Sciatic nerve (tissue), 2 donors: ENCODE results near the gene MAPK8IP3. TPM values are rescaled to one million over a fixed set of nuclear protein-coding genes. Genes with fewer than 3 reads are reported as not detected.

ENCODE experiments used
- ATAC-seq: fragments of 200-7000 bp; cut with Tn5 transposase; one replicate; pipeline ENCODE4 v1.9.1; 2020; ENCODE audit warnings: mild to moderate bottlenecking, moderate library complexity
- DNase-seq: peaks from one replicate; pipeline ENCODE4 v3.0.0-alpha.2; 2020; ENCODE audit warnings: low spot score
- intact Hi-C: fragments of 100-400 bp; cut with DNase I; formaldehyde crosslinking; loops from one replicate; pipeline ENCODE4 v1.14.2; 2022
- total RNA-seq: library from RNA; stranded (reverse); fragmentation: NEBNext Ultra II Directional; extraction: Animal tissue kit (Norgen Biotek cat#: 25700); gene quantifications from one replicate; pipeline ENCODE4 v1.2.1, GENCODE V29; 2021
- donor health status: DM: no; HTN: no; CAD: no.
- donor health status: DM: no; HTN: no; CAD: no.

Gene MAPK8IP3
- total RNA-seq, 1 donor from 2014 or later = 93.3 TPM

DNA sequence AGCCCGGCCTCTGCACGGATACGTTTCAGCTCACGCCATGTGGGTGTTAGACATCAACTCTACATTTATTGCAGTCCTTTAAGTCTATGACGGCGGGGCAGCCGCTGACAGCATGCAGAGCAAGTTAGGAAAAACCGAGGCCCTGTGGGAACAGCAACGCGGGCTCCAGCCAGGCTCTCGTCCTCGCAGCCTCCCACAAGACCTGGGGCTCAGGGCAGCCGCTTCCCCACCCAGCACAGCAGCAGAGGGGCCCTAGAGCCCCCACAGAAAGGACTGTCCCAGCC is 70.6 kb downstream of the MAPK8IP3 start:
- ATAC-seq = no peak
- no peak for DNase-seq
- intact Hi-C loops = no loop called here

GRCh38 chr16:1776991-1777374 is 71.0 kb downstream of the MAPK8IP3 start:
- DNase-seq = no peak
- intact Hi-C loops = no loop called here
- no peak for ATAC-seq

GRCh38 chr16:1777375-1778199 is 71.6 kb downstream of the MAPK8IP3 start:
- ATAC-seq = no peak
- DNase-seq = no peak
- intact Hi-C loops = no loop called here

GRCh38 chr16:1778200-1779179 is 72.5 kb downstream of the MAPK8IP3 start:
- intact Hi-C loops = no loop called here
- ATAC-seq = no peak
- DNase-seq = no peak

DNA sequence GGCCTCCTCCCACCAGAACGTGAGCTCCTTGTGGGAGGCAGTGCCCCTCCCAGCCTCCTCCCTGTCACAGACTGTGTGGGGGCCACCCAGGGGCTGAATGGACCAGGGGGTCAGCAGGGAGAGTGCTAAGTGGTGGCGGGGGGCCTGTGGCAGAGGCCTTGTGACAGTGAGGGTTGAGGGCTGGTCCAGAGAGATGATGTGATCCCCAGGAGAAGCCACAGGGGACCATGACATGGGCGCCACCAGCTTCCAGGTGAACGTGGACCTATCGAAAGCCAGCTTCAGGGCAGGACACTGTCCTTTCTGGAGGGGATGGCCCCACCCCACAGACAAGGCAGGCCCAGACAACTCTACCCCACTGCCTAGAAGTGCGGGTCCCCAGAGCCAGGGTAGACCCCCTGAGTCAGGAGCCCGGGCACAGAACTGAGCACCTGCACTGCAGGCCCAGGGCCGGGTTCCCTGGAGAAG is 73.3 kb downstream of the MAPK8IP3 start:
- intact Hi-C loops = no loop called here
- DNase-seq (no peak), ATAC-seq (no peak)

DNA sequence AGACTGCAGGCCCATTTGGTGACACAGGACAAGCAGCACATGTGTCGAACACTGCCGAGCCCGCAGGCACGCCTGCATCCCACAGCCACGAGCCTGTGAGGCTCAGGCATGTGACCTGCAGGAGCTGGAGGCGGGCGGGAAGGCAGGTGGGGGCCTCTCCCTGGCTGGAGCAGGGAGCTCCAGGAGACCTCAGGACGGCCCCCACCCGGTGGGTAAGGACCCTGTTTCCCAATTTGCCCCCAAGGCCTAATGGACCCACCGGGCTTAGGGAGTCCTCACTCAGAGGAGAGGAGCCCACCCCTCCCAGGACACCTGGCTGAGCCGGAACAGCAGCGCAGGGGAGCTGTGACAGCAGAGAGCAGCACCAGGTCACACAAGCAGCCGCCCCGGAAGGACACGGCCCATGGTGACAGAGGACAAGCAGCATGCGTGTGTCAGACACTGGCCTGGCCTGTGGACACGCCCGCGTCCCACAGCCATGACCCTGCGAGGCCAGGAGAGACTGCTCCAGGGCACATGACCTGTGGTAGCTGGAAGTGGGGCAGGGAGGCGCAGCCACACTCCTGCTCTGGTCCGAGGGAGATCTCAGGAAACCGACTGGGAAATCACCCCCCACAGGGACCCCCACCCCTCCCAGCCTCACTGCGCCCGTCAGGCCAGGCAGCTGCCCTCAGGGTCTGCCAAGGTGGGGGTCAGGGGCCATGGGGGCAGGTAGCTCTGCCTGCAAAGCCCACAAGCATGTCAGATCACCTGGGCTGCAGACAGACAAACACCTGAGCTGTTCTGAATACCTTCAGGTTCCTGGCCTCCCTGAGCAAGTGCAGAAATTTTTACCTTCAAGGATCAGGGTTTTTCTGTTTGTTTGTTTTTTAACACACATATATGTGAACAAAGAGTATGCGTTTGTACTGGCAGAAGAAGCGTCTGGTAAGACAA is 74.0 kb downstream of the MAPK8IP3 start:
- intact Hi-C loops = no loop called here
- no peak for ATAC-seq
- DNase-seq = no peak

DNA sequence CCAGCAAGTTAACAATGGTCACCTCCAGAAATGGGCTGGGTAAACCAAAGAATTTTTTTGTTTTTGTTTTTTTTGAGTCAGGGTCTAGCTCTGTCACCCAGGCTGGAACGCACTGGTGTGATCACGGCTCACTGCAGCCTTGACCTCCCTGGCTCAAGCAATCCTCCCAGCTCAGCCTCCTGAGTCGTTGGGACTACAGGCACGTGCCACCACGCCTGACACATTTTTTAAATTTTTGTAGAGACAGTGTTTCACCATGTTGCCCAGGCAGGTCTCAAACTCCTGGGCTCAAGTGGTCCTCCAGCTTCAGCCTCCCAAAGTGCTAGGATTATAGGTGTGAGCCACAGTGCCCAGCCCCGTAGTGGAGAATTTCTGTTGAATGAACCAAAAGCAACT is 74.7 kb downstream of the MAPK8IP3 start:
- ATAC-seq = no peak
- no peak for DNase-seq
- intact Hi-C loops = no loop called here

DNA sequence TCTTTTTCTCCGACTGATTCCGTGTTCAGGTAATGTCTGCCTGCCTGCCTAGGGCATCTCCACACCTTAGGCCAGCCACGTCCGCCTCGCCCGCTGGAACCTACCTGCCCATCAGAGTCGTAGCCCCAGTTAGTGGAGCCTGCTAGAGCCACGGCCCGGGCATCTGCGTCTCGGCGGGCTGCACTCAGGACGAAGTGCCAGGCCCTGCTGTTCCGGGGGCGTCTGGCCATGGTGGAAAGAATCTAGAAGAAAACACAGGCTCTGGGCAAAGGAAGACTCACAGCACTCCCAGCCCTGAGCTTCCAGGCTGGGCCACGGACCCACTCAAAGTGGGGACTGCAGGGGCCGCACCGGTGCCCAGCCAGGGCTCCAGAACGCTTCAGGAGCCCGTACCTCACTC is 75.3 kb downstream of the MAPK8IP3 start:
- no peak for DNase-seq
- intact Hi-C loops = no loop called here
- ATAC-seq = no peak

GRCh38 chr16:1781758-1782407 is 75.9 kb downstream of the MAPK8IP3 start:
- DNase-seq (no peak), ATAC-seq (no peak)
- intact Hi-C loops = no loop called here

DNA sequence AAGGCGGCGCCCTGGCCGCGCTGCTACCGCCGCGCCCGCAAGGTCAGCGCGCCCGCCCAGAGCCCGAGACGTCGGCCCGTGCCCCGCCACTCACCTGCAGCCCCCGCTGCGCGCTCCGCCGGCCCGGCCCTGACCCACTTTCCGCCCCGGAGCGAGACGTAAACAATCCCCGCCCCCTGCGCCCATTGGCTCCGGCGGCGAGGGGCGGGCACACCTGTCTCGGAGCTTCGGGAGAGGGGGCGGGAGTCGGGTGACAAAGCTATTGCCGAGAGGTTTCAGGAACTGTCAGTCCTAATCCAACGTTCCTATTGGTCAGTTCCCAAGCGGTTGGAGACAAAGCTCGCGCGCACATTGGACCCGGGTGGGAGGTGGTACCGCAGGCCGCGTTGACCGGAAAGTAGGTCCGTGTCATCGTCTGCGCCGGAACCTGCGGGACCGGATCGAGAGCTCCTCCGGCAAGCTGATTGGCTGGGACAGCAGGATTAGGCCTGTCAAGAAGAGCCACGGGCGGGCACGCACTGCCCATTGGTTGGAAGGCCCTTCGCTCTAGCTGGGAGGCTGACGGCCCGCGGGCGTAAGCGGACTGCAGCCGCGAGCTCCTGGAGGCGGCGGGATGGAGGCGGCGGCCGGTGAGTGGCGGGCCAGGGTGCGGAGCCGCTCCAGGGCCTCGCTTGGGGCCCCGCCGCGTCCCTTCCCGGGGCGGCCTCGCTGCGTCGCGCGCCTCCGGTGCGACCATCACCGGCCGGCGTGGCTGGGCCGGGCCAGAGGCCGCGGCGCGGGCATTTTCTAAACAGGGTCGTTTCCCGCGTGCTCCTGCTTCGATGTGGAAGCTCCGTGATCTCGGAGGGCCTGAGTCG is 76.6 kb downstream of the MAPK8IP3 start, which contains the start of the genes NUBP2 and SPSB3:
Gene NUBP2 (plus strand): TSS at position 553 of the 857 bp plus-strand sequence. CDS start 61 bp downstream, at position 614.
Gene SPSB3 (minus strand): TSS at position 164 of the 857 bp plus-strand sequence. CDS start 1,088 bp downstream, outside the sequence.
- intact Hi-C loops = no loop called here
- DNase-seq (peak; percentile 99), ATAC-seq (peak; percentile 98)

GRCh38 chr16:1784977-1785845 is 79.2 kb downstream of the MAPK8IP3 start:
- peak; percentile 56 for DNase-seq
- ATAC-seq = no peak
- intact Hi-C loops = no loop called here

GRCh38 chr16:1785846-1786170 is 79.8 kb downstream of the MAPK8IP3 start:
- ATAC-seq (no peak), DNase-seq (peak; percentile 57)
- intact Hi-C loops = no loop called here

- DNase-seq (peak; percentile 58), ATAC-seq (no peak)
- intact Hi-C loops = no loop called here
These were observed 80.5 kb downstream of the MAPK8IP3 start for GRCh38 chr16:1786242-1787055.

- no peak for DNase-seq
These were observed 81.0 kb downstream of the MAPK8IP3 start for GRCh38 chr16:1787056-1787321.

DNA sequence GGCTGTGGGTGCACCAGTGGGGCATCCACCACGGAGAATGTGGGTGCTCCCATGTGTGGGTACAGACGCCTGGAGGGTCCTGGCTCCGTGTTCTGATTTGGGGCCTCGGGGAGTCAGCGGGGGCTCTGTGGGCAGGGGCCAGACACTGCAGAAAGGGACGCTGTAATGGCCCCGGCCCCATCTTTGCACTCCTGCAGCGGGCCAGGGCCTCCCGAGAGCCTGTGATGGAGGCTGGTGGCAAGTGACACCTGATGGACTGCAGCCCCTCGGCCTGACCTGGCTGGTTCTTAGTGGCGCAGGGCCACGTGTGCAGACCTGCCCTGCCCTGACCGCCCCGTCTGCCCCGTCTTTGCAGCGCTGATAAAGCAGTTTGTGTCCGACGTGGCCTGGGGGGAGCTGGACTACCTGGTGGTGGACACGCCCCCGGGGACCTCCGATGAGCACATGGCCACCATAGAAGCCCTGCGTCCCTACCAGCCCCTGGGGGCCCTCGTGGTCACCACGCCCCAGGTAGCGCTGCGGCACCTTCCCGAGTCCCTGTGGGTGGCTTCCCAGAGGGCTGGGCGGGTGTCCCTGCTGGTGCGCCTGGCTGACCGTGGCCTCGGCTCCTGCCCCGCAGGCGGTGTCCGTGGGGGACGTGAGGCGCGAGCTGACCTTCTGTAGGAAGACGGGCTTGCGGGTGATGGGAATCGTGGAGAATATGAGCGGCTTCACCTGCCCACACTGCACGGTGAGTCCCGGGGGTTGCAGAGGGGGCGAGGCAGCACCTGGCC is 81.5 kb downstream of the MAPK8IP3 start:
- intact Hi-C loops = no loop called here
- ATAC-seq = no peak
- peak; percentile 56 for DNase-seq

More at GRCh38 chr16:1787056-1787321, 81.0 kb downstream of the MAPK8IP3 start:
- intact Hi-C loops = no loop called here
- ATAC-seq = no peak
